HEK293T (cell line): ENCODE measurements around the gene ATP9B.

Source experiments
- ELF4 ChIP-seq: fragments of 450-650 bp; IDR thresholded peaks from 2 replicates; pipeline ENCODE4 v1.6.1; 2017; ENCODE audit warnings: antibody characterized with exemption
- FOXM1 ChIP-seq: fragments of 450-650 bp; IDR thresholded peaks from 2 replicates; pipeline ENCODE4 v1.6.1; 2017; ENCODE audit warnings: mild to moderate bottlenecking, borderline replicate concordance
- SP1 ChIP-seq: fragments of 450-650 bp; IDR thresholded peaks from 2 replicates; pipeline ENCODE4 v1.6.1; 2017

DNA sequence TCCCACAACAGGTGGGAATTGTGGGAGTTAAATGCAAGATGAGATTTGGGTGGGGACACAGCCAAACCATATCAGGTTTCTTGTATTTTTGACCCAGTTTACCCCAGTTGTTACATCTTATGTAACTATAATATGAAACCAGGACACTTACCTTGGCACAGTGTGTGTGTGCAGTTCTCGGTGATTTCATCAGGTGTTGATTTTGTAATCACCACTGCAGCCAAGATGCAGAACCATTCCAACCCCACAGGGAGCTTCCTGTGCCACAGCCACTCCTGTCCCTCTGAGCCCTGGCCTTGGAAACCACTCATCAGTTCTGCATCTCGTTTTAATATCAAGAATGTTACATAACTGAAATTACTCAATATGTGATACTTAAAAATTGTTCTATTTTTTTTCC, 31.8 kb downstream of the ATP9B start:
- TF ChIP-seq FOXM1, result no peak
- no peak for TF ChIP-seq ELF4
- TF ChIP-seq SP1, result no peak
